HG03196 (cell line): ENCODE measurements around the gene MRPL3.

ENCODE experiments used
- ATAC-seq: cut with Tn5 transposase; IDR thresholded peaks from one replicate; pipeline ENCODE4 v1.9.1; 2021; ENCODE audit not compliant: unreplicated experiment

The MRPL3 gene

DNA sequence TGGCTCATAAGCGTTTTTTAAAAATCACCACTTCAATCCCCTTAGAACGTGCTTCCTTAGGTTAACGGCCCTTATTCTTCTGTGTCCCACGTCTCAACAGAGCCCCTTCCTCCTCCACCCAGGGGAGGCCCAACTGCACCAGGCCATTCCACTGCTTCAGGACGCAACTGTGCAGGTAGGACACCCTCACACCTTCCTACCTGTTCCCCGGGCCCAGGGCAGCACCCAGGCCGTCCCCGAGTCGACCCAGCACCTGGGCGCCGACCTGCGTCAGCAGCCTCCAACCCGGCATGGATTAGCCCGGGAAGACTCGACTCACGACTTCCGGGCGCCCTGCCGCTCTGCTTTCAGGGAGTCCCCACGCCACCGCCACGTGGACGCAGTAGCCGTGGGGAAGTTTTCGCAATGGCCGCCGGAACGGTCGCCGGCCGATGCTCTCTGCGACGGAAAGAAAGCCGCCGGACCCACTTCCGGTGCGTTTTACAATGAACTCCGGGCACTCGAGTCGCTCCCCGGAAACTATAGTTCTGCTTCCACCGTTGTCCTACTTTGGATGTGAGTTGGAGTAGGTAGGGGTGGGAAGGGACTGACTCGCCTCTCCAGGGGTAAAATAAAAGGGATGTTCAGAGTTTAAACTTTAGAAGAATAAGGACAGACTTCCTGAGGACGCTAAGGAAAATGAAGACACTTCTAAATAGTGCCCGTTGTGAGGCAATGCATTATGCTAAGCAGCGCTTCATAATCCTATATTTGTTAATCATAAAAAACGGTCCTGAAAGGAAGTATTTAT is at the start of gene MRPL3:
MRPL3 (minus strand) TSS at position 442 of the 790 bp plus-strand sequence; CDS start at position 292, 150 bp downstream.
- peak; percentile 93 for ATAC-seq

DNA sequence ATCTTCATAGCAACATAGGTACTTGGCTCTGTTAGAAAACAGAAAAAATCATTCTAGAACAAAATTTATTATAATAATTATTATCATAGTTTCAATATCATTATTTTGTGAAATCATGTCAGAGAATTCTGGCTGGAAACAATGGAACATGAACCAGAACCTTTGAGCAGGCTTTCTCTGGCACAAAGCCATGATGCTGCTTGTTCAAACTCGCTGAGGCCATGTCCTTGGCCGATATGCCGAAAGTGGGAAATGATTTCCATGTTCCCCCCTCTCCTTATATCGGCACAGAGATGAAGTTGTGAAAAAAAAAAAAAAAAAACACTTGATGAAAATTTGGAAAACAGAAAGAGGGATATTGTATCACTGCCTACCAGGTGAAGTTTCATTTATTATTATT is 49.0 kb upstream of the MRPL3 start:
- ATAC-seq: no peak

DNA sequence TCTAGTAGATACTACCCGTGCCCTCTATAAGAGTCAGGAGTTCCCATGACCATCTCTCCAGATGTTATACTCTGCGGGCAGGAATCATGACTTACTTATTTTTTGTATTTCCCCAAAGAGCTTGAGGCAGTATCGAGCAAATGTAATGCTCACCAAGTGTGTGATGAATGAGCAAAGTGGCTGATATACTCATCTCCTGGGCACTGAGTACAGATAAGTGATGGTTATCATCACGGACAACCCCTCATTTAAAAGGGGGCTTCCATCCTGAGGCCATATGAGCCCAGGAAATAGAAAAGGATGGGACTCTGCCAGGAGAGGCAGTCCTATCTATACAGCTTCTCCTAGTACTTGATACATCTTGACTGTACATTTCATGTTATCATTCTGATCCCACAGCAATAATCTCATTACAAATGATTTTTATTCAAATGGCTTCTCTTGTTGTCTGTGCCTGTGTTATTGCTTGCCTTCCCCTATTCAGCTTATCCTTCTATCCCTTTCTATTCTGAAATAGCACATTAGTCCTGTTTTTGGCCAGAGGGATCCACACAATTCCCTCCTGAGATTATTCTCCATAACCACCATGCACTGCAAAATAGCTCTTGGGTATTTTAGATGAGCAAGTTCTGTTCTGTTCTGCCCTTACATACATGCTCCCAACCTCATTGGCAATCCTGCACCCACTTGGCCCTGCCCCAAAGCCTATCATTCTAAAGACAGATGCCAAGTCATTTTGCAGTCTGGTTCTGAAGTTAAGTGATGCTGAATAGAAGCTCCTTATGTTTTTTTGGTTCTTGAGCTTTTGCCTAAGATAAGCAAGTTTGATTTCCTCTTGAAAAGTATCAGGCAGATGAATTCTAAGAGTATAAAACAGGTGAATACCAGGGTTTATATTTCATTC is 48.0 kb upstream of the MRPL3 start:
- ATAC-seq: no peak

DNA sequence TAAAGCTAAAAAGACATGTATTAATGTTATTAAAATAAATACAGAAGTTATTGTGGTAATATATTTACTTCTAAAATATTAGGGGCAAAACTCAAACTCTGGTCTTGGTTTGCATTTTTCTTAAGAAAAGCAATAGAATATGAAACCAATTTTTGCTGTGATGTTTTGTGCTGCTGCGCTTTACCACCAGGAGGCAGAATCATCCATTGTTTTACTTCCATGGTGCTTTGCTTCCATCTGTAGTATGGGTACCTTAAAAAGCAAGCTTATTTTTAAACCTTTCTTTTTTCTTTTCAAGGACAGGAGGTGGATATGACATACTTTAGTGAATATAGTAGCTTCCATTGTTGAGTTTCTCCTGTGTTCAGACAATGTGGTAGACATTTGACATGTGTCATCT is 46.6 kb upstream of the MRPL3 start:
- ATAC-seq: no peak

GRCh38 chr3:131547585-131547984 is 44.8 kb upstream of the MRPL3 start:
- no peak for ATAC-seq

GRCh38 chr3:131546441-131546840 is 43.7 kb upstream of the MRPL3 start:
- ATAC-seq: no peak

DNA sequence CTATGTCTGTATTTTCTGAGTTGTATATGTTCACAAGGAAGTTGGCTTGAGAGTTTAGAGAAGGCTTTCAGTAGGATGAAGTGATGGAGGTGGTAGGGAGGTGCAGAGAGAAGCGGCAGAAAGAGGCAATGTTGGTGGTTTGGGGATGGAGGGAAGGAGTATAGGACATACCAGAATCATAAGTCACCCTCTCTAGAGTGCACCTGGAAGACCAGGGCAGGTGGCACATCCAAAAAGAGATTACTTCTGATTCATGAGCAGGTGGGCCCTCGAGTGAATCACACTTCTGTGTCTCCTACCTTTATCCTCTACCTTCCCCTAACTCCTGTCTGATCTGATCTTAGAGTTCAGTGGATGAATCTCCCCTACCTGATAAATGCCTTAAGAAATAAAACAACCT is 41.8 kb upstream of the MRPL3 start:
- ATAC-seq: no peak

GRCh38 chr3:131543714-131544113 is 40.9 kb upstream of the MRPL3 start:
- ATAC-seq: no peak

- no peak for ATAC-seq
Measured at GRCh38 chr3:131541288-131541687, 38.5 kb upstream of the MRPL3 start.

GRCh38 chr3:131540821-131541220 is 38.0 kb upstream of the MRPL3 start:
- ATAC-seq: no peak

DNA sequence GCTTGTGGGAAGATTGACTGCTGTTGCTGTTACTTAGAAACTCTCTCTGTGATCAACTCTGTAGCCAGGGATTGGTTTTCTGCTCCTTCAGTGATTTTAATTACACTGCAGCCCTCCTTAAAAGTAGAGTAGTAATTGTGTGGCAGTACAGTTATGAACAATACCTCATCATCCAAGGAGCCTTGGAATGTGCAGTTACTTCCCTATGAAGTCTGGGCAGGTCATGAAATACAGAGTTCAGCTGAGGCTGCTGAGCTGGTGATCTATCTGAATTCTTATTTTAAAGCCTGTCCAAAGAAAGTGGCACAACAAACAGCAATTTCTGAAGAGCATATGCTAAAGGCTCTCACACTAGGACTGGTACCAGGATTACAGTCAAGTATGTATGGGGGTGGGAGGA is 37.4 kb upstream of the MRPL3 start:
- ATAC-seq: no peak

- no peak for ATAC-seq
Measured at GRCh38 chr3:131538968-131539367, 36.2 kb upstream of the MRPL3 start.

- no peak for ATAC-seq
Measured at GRCh38 chr3:131537531-131537930, 34.8 kb upstream of the MRPL3 start.

- no peak for ATAC-seq
Measured at GRCh38 chr3:131535596-131535995, 32.8 kb upstream of the MRPL3 start.

GRCh38 chr3:131535131-131535530 is 32.4 kb upstream of the MRPL3 start:
- no peak for ATAC-seq

DNA sequence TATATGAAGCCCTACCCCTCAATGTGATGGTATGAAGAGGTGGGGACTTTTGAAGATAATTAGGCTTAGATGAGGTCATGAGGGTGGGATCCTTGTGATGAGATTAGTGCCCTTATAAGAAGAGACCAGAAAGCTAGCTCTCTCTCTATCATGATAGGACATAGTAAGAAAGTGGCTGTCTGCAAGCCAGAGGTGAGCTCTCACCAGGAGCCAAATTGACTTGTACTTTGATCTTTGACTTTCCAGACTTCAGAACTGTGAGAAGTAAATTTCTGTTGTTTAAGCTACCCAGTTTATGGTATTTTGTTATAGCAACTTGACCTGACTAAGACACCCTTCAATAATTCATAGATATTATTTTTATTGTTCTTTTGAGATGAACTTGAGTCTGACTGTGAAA is 29.9 kb upstream of the MRPL3 start:
- no peak for ATAC-seq

DNA sequence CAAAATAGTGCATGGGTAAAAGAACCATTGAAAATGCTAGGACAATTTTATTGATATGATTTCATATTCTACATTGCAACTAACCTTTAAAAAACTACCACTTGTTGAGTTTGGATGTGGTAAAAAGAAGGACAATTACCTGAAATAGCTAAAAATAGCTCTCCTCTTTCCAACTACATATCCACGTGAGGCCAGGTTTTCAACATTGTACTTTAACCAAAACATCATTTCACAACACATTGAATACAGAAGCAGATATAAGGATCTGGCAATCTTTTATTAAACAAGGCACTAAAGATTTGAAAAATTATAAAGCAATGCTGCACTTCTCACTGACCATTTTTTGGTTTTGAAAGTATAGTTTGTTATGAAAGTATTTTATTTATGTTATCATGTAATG is 28.1 kb upstream of the MRPL3 start:
- no peak for ATAC-seq

DNA sequence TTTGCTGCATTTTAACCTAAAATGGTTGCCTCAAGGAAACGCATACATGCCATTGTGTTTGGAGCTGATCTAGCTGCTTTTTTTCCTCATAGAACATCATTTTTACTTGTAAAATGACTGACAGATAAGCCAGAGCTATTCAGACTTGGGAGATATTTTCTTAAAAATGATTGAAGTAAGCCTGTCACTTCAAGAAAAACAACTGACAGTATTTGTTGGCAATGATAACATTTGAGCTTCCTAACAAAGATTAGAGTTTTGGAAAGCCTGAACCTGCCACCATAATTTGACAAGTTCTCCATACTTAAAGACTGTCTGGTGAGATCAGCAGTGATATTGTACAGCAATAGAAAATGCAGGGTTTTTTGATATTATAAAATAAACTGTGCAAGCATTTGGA is 27.6 kb upstream of the MRPL3 start:
- ATAC-seq: no peak

DNA sequence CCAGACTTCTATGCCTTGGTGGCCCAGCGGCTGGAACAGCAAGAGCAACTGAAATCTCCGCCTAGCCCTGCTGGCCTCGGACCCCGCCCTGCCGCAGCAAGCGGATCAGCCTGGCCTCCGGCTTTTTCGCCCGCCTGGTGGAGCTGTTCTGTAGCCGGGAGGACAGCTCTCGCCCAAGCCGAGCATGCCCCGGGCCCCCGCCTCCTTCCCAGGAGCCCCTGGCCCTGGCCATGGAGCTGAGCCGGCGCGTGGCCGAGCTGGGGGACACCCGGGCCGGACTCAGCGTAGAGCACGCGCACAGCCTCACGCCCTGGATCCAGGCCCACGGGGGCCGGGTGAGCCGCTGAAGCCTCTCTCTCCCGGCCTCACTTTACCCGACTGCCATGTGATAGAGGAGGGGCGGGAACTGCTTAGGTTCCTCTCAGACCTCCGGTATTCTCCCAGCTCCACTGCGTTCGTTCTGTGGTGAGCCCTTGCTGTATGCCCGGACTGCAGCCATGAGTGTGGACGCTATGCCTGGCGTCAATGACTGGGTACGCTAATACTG is 24.1 kb upstream of the MRPL3 start:
- ATAC-seq: no peak

- no peak for ATAC-seq
Measured at GRCh38 chr3:131518680-131519079, 15.9 kb upstream of the MRPL3 start.

GRCh38 chr3:131505421-131505820 is 2.6 kb upstream of the MRPL3 start:
- ATAC-seq: no peak

GRCh38 chr3:131503320-131503635 is 507 bp upstream of the MRPL3 start:
- no peak for ATAC-seq
